ENCODE results near the gene GLDN.

The GLDN gene

DNA sequence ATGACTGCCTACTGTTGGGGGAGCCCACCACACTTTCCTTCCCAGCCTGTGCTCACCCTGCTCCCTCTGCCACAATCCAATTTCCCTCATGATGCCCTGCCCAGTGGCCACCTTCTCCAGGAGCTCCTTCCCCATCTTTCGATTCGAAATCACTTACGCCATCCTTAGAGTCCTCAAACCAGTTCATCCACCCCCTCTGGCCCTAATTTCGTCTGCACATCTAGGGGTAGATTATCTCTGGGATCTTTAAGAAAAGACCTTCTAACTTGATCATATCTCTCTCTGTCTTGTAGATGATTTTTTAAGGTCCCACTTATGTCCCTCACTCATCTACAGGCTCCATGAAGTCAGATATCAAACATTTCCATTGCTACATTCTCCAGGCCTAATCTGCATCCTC is 20.1 kb upstream of the GLDN start:
- Histone ChIP-seq H3K4me2 (ENCODE audit: low read depth, low read length) (no peak overlapping the region), H2AFZ (ENCODE audit: low read length) (no peak overlapping the region), H3K9me3 (replicated peaks; ENCODE audit: insufficient read depth, low read length) (no peaks in the 10 kb centered on the region), H3K79me2 (ENCODE audit: low read length) (no peaks in the 10 kb centered on the region), H3K4me3 (ENCODE audit: low read length) (no peak overlapping the region), H3K27ac (ENCODE audit: low read length) (no peak overlapping the region), H3K27me3 (replicated peaks; ENCODE audit: insufficient read depth, low read length) (no peaks in the 10 kb centered on the region), H4K20me1 (ENCODE audit: insufficient read depth, low read length) (no peaks in the 10 kb centered on the region), H3F3A (ENCODE audit: insufficient read depth, low read length) (no peaks in the 10 kb centered on the region), H3K9ac (ENCODE audit: low read length) (no peak overlapping the region), H3K36me3 (replicated peaks; ENCODE audit: insufficient read depth, low read length) (no peaks in the 10 kb centered on the region), H3K9me2 (replicated peaks; ENCODE audit: insufficient read depth, low read length) (no peaks in the 10 kb centered on the region), H3K4me1 (ENCODE audit: low read length) (no peaks in the 10 kb centered on the region)
- no peak for DNase-seq
- no peak for TF ChIP-seq EZH2phosphoT487 (IDR thresholded peaks at IDR 0.05; ENCODE audit: low read length)
- no peak for TF ChIP-seq EZH2 (optimal IDR thresholded peaks at IDR 0.05; ENCODE audit: low read depth, low read length)
- TF ChIP-seq, protein P1, sequence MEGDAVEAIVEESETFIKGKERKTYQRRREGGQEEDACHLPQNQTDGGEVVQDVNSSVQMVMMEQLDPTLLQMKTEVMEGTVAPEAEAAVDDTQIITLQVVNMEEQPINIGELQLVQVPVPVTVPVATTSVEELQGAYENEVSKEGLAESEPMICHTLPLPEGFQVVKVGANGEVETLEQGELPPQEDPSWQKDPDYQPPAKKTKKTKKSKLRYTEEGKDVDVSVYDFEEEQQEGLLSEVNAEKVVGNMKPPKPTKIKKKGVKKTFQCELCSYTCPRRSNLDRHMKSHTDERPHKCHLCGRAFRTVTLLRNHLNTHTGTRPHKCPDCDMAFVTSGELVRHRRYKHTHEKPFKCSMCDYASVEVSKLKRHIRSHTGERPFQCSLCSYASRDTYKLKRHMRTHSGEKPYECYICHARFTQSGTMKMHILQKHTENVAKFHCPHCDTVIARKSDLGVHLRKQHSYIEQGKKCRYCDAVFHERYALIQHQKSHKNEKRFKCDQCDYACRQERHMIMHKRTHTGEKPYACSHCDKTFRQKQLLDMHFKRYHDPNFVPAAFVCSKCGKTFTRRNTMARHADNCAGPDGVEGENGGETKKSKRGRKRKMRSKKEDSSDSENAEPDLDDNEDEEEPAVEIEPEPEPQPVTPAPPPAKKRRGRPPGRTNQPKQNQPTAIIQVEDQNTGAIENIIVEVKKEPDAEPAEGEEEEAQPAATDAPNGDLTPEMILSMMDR (IDR thresholded peaks at IDR 0.05; ENCODE audit: low read length): no peak

DNA sequence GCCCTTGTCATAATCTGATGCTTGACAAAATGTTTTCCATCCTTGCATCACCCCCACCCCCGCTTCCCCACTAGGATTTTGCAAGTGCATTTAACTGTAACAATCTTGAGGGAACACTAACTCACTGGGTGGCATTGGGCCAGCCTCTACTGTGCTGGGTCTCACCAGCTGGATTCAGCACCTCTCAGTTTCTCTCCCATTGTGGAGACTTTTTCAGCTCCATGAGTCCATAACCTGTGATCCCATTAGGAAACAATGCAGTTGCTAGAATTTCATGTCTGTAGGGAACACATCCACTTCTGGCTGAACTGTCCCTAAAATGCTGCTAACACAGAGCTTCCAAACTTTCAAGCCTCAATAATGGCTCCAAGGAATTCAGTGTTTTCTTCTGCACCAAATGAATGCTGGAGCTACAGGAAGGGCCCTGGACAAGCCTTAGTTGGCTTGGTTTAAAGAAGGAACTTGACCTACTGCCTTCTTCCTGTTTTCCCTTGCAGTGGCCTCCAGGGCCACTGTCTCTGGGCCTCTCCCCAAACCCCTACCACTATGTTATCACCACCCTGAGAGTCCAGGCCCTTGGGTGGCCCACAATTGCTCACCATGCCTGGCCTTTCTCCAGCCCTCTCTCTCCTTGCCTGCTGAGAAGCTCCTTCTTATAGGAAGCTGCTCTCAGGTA is 18.7 kb upstream of the GLDN start:
- no peak overlapping the region for H3K9ac ChIP-seq (ENCODE audit: low read length)
- no peaks in the 10 kb centered on the region for H3K27me3 ChIP-seq (replicated peaks; ENCODE audit: insufficient read depth, low read length)
- H3K9me3 ChIP-seq (replicated peaks; ENCODE audit: insufficient read depth, low read length): no peaks in the 10 kb centered on the region
- no peaks in the 10 kb centered on the region for H3K9me2 ChIP-seq (replicated peaks; ENCODE audit: insufficient read depth, low read length)
- DNase-seq: no peak
- no peaks in the 10 kb centered on the region for H3F3A ChIP-seq (ENCODE audit: insufficient read depth, low read length)
- no peaks in the 10 kb centered on the region for H3K36me3 ChIP-seq (replicated peaks; ENCODE audit: insufficient read depth, low read length)
- no peak overlapping the region for H3K27ac ChIP-seq (ENCODE audit: low read length)
- H3K4me3 ChIP-seq (ENCODE audit: low read length): no peak overlapping the region
- TF ChIP-seq EZH2 (optimal IDR thresholded peaks at IDR 0.05; ENCODE audit: low read depth, low read length) (no peak), EZH2phosphoT487 (IDR thresholded peaks at IDR 0.05; ENCODE audit: low read length) (no peak)
- TF ChIP-seq, protein P1 (IDR thresholded peaks at IDR 0.05; ENCODE audit: low read length): no peak
- H4K20me1 ChIP-seq (ENCODE audit: insufficient read depth, low read length): no peaks in the 10 kb centered on the region
- no peak overlapping the region for H2AFZ ChIP-seq (ENCODE audit: low read length)
- H3K4me2 ChIP-seq (ENCODE audit: low read depth, low read length): no peak overlapping the region
- no peaks in the 10 kb centered on the region for H3K4me1 ChIP-seq (ENCODE audit: low read length)
- H3K79me2 ChIP-seq (ENCODE audit: low read length): no peaks in the 10 kb centered on the region

DNA sequence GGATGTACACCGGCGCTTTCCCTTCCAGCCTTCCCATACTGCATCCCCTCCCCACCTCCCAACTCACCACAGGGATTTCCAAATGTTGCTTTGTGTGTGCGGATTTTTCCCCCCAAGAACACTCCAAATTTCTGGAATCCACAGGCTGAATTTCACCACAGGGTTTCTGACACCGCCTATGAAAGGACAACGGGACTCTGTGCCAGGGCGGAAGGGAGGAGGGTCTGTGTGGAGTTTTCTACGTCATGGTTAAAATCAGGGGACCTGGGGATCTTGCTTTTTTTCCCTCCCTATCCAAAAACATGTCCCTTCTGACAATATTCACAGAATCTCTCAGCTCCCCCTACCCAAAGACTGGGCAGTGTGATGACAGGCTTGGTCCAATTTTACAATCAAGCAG is 17.7 kb upstream of the GLDN start:
- H3K79me2 ChIP-seq (ENCODE audit: low read length): no peaks in the 10 kb centered on the region
- H3K4me2 ChIP-seq (ENCODE audit: low read depth, low read length): no peak overlapping the region
- H3K9me3 ChIP-seq (replicated peaks; ENCODE audit: insufficient read depth, low read length): no peaks in the 10 kb centered on the region
- H3K9ac ChIP-seq (ENCODE audit: low read length): no peak overlapping the region
- no peak overlapping the region for H3K27ac ChIP-seq (ENCODE audit: low read length)
- no peaks in the 10 kb centered on the region for H3K36me3 ChIP-seq (replicated peaks; ENCODE audit: insufficient read depth, low read length)
- H3K4me1 ChIP-seq (ENCODE audit: low read length): no peaks in the 10 kb centered on the region
- no peaks in the 10 kb centered on the region for H3K27me3 ChIP-seq (replicated peaks; ENCODE audit: insufficient read depth, low read length)
- H3K9me2 ChIP-seq (replicated peaks; ENCODE audit: insufficient read depth, low read length): no peaks in the 10 kb centered on the region
- DNase-seq: no peak
- TF ChIP-seq, protein P1 (IDR thresholded peaks at IDR 0.05; ENCODE audit: low read length): no peak
- TF ChIP-seq EZH2phosphoT487 (IDR thresholded peaks at IDR 0.05; ENCODE audit: low read length) (no peak), EZH2 (optimal IDR thresholded peaks at IDR 0.05; ENCODE audit: low read depth, low read length) (no peak)
- H4K20me1 ChIP-seq (ENCODE audit: insufficient read depth, low read length): no peaks in the 10 kb centered on the region
- no peak overlapping the region for H2AFZ ChIP-seq (ENCODE audit: low read length)
- no peaks in the 10 kb centered on the region for H3F3A ChIP-seq (ENCODE audit: insufficient read depth, low read length)
- H3K4me3 ChIP-seq (ENCODE audit: low read length): no peak overlapping the region
